Right lobe of liver (tissue), 6 donors: ENCODE results near the gene ANO6. TPM values are rescaled to one million over a fixed set of nuclear protein-coding genes. Genes with fewer than 3 reads are reported as not detected.

Source experiments
- ATAC-seq, 4 donors: fragments of 200-7000 bp; cut with Tn5 transposase; one replicate each; pipeline ENCODE4 v1.9.1; 2020; ENCODE audit warnings: mild to moderate bottlenecking in 4 of 4, moderate library complexity in 4 of 4
- DNase-seq, 3 donors: peaks; one replicate each; pipeline ENCODE4 v3.0.0-alpha.2; 2020
- H3K27ac ChIP-seq, 3 donors: fragments of 200-600 bp; one replicate each; pipeline ENCODE4 v1.8.0; 2022
- H3K27me3 ChIP-seq, 2 donors: fragments of 200-600 bp; one replicate each; pipeline ENCODE4 v1.8.0; 2022
- H3K36me3 ChIP-seq, 4 donors: fragments of 200-600 bp; sonication (generic) in 1 of 4; one replicate each; pipeline versions ENCODE4 v1.5.1 to v1.8.0; 2017 to 2022; ENCODE audit warnings: control low read depth in 1 of 4
- H3K4me1 ChIP-seq, 4 donors: fragments of 200-600 bp; sonication (generic) in 1 of 4; one replicate each; pipeline versions ENCODE4 v1.5.1 to v1.8.0; 2017 to 2022; ENCODE audit warnings: control low read depth in 1 of 4
- H3K4me3 ChIP-seq, 3 donors: fragments of 200-600 bp; one replicate each; pipeline ENCODE4 v1.8.0; 2022
- H3K9me3 ChIP-seq, 4 donors: fragments of 200-600 bp; sonication (generic) in 1 of 4; one replicate each; pipeline versions ENCODE4 v1.5.1 to v1.8.0; 2017 to 2022; ENCODE audit warnings: control low read depth in 1 of 4
- CTCF ChIP-seq, 4 donors: fragments of 200-600 bp in 3 of 4; fragments of 450-650 bp in 1 of 4; IDR thresholded peaks; one replicate each; pipeline versions ENCODE4 v1.5.1 to v1.8.0; 2016 to 2022; ENCODE audit warnings: antibody characterized with exemption in 4 of 4, mild to moderate bottlenecking in 2 of 4
- POLR2A ChIP-seq: fragments of 450-650 bp; IDR thresholded peaks from one replicate; pipeline ENCODE4 v1.6.1; 2017; ENCODE audit warnings: antibody characterized with exemption, mild to moderate bottlenecking
- WGBS: methylation state at CpG from one replicate; pipeline ENCODE4 v1.1.6; 2018; ENCODE audit warnings: low coverage, low lambda C conversion rate; ENCODE audit not compliant: insufficient coverage; ENCODE audit errors: missing lambda C conversion rate; 5-methylcytosine and 5-hydroxymethylcytosine counted together
- intact Hi-C, 2 donors: fragments of 100-400 bp; cut with DNase I; formaldehyde crosslinking; loops; one replicate each; pipeline versions ENCODE4 v1.11.2 to v1.14.1; 2022
- total RNA-seq, 6 experiments: library from RNA; depleted of rRNA in 2 of 6; stranded (reverse); fragments of >200 nt in 2 of 6; fragmentation: NEBNext Ultra II Directional in 3 of 6; extraction: Animal tissue kit (Norgen Biotek cat#: 25700) in 3 of 6; gene quantifications; one replicate each; pipeline versions ENCODE4 v1.1.0 to v1.2.4, GENCODE V29; 2016 to 2023
- donor health status: DM: no; HTN: yes; CAD: no.
- donor health status: DM: no; HTN: no; CAD: no.
- donor health status: DM: no; HTN: no; CAD: no.
- donor health status: DM: no; HTN: yes; CAD: no.
- donor health status: DM: no; HTN: yes; CAD: no.

ANO6 gene
- total RNA-seq, 6 experiments from 2014 or later, result 41.8 to 78.5 (median 48.9) TPM

GRCh38 chr12:45338272-45338671, 122.4 kb downstream of the ANO6 start:
- ATAC-seq, result no peak
- Histone ChIP-seq H3K4me3 (no peak overlapping the region), H3K4me1 (no peaks in the 10 kb centered on the region), H3K9me3 (no peaks in the 10 kb centered on the region), H3K36me3 (no peaks in the 10 kb centered on the region), H3K27me3 (no peaks in the 10 kb centered on the region), H3K27ac (no peak overlapping the region)
- intact Hi-C loops, result no loop called here
- DNase-seq, result no peak
- no peak for TF ChIP-seq POLR2A
- no peak for TF ChIP-seq CTCF (IDR thresholded peaks at IDR 0.05)
- 91% methylated on average over 1 of the region's 1 CpG for WGBS

- Histone ChIP-seq H3K27me3 (no peaks in the 10 kb centered on the region), H3K27ac (no peak overlapping the region), H3K9me3 (no peaks in the 10 kb centered on the region), H3K4me3 (no peak overlapping the region), H3K4me1 (no peaks in the 10 kb centered on the region), H3K36me3 (no peaks in the 10 kb centered on the region)
- DNase-seq (no peak), ATAC-seq (no peak)
- no peak for TF ChIP-seq POLR2A
- no peak for TF ChIP-seq CTCF (IDR thresholded peaks at IDR 0.05)
- intact Hi-C loops, result no loop called here
These were observed 123.1 kb downstream of the ANO6 start for GRCh38 chr12:45339035-45339434.

- ATAC-seq (no peak), DNase-seq (no peak)
- no peaks in the 10 kb centered on the region for H3K4me1 ChIP-seq
- H3K36me3 ChIP-seq, result no peaks in the 10 kb centered on the region
- intact Hi-C loops, result no loop called here
- no peak overlapping the region for H3K27ac ChIP-seq
- 89% methylated on average over 3 of the region's 3 CpGs for WGBS
- no peaks in the 10 kb centered on the region for H3K27me3 ChIP-seq
- no peak for TF ChIP-seq POLR2A
- TF ChIP-seq CTCF (IDR thresholded peaks at IDR 0.05), result no peak
- H3K4me3 ChIP-seq, result no peak overlapping the region
- no peaks in the 10 kb centered on the region for H3K9me3 ChIP-seq
These were observed 126.3 kb downstream of the ANO6 start for GRCh38 chr12:45342171-45342570.

DNA sequence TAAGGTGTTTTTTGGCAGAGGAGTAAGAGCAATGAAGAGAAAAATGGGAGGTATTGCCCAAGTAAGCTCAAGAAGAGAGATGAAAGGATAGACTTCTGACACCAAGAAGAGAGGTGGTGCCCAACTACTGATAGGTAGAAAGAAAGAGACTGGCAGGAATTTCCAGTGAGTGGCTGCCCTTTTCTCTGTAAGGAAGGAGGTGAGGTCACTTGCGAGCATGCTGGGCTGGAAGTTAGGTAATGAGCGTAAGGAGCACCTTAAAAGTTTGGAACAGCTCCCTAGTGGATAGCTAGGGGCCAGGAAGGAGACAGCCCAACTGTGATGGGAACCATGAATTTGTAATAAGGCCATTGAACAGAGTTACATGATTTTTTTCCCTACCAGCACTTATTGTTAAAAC, 127.0 kb downstream of the ANO6 start:
- intact Hi-C loops, result no loop called here
- H3K36me3 ChIP-seq, result no peaks in the 10 kb centered on the region
- H3K9me3 ChIP-seq, result no peaks in the 10 kb centered on the region
- H3K27ac ChIP-seq, result no peak overlapping the region
- WGBS, result 100% methylated on average over 2 of the region's 2 CpGs
- H3K4me1 ChIP-seq, result no peaks in the 10 kb centered on the region
- DNase-seq (no peak), ATAC-seq (no peak)
- no peak overlapping the region for H3K4me3 ChIP-seq
- H3K27me3 ChIP-seq, result no peaks in the 10 kb centered on the region
- TF ChIP-seq POLR2A, result no peak

DNA sequence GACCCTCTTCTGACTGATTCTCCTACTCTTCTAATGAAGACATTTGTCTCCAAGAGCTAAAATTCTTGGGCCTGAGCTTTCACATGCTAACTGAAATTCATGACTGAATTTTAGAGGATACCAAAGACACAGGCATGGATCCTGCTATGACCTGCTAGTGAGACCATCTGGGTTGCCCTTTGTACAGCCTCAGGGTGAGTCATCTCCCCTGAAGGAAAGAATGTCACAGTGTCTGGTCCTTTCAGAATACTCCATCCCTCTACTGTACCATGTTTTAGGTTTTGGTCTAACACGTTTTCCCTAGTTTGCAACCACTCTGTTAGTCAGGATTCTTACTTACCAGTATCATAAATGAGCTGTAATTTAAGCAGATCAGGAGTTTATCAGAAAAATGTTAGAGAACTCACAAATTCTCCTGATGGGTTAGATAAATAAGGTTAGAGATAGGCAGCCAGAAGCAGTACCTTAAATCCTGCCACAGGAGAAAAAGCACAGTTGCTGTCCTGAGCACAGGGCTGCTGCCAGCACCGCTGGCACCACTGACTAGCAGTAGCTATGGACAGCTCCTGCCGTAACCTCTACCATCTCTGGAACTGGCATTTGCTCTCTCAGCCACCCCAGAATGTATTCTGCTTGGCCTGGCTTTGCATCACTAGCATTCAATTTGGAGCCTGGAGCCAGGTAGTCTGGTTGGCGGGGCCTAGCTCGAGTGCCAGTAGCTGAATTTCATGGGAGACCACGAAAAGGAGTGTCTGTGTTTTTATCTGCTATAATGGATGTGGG, 127.6 kb downstream of the ANO6 start:
- TF ChIP-seq POLR2A (no peak), CTCF (IDR thresholded peaks at IDR 0.05) (no peak)
- ATAC-seq, result peak in 1 of 4 donors; percentile 90
- Histone ChIP-seq H3K27ac (no peak overlapping the region), H3K36me3 (peaks cover 0 to 6% (median 3%) of the 10 kb centered on the region in 4 donors), H3K9me3 (no peaks in the 10 kb centered on the region), H3K4me3 (no peak overlapping the region), H3K27me3 (no peaks in the 10 kb centered on the region), H3K4me1 (no peaks in the 10 kb centered on the region)
- no peak for DNase-seq
- intact Hi-C loops, result no loop called here
- WGBS, result 97% methylated on average over 5 of the region's 6 CpGs
